HCT116 (cell line): ENCODE data around the gene OR10A5. TPM values are rescaled to one million over a fixed set of nuclear protein-coding genes. Genes with fewer than 3 reads are reported as not detected.

Experiments used
- total RNA-seq: library from RNA; stranded (reverse); gene quantifications from one replicate; pipeline ENCODE4 v1.2.1, GENCODE V29; 2021; ENCODE audit not compliant: unreplicated experiment

Gene OR10A5
- total RNA-seq, 1 experiment from 2014 or later, result not detected

Other genes with a start within 250 kb of the OR10A5 start
- gene RRP8, start 242.1 kb upstream of the OR10A5 start, total RNA-seq, result 17.8 TPM
- gene ILK, start 241.9 kb upstream of the OR10A5 start, total RNA-seq, result 73.5 TPM
- 151 TPM for gene TAF10, start 233.5 kb upstream of the OR10A5 start, total RNA-seq
- 44.7 TPM for gene TPP1, start 226.3 kb upstream of the OR10A5 start, total RNA-seq
- 0.30 TPM for gene DCHS1, start 189.9 kb upstream of the OR10A5 start, total RNA-seq
- gene MRPL17, start 162.3 kb upstream of the OR10A5 start, total RNA-seq, result 75.0 TPM
- gene OR2AG2, start 73.7 kb upstream of the OR10A5 start, total RNA-seq, result 0.07 TPM
- not detected for gene OR2AG1, start 62.7 kb upstream of the OR10A5 start, total RNA-seq
- 0.22 TPM for gene OR6A2, start 46.0 kb upstream of the OR10A5 start, total RNA-seq
- not detected for gene OR10A2, start 17.4 kb downstream of the OR10A5 start, total RNA-seq
- gene OR10A4, start 30.9 kb downstream of the OR10A5 start, total RNA-seq, result not detected
- 0.20 TPM for gene OR2D2, start 46.8 kb downstream of the OR10A5 start, total RNA-seq
- not detected for gene OR2D3, start 75.3 kb downstream of the OR10A5 start, total RNA-seq
- gene ZNF215, start 80.7 kb downstream of the OR10A5 start, total RNA-seq, result 9.9 TPM
- 2.1 TPM for gene ZNF214, start 174.7 kb downstream of the OR10A5 start, total RNA-seq
- 0.49 TPM for gene NLRP14, start 174.8 kb downstream of the OR10A5 start, total RNA-seq
- gene RBMXL2, start 243.3 kb downstream of the OR10A5 start, total RNA-seq, result 0.12 TPM